CD14-positive monocyte (primary cell): Measurements from ENCODE around the gene DBX2. TPM values are rescaled to one million over a fixed set of nuclear protein-coding genes. Genes with fewer than 3 reads are reported as not detected.
"Not testable (repeated sequence)": the region's sequence is repeated elsewhere in the genome, so short reads cannot be mapped to it uniquely, and the experiment has no call there.

Experiments used
- DNase-seq, 3 donors: peaks; one replicate each; pipeline ENCODE4 v3.0.0-alpha.2; 2011 to 2022
- H2AFZ ChIP-seq: 2 replicates; pipeline ENCODE4 v1.6.0; 2012; ENCODE audit warnings: mild to moderate bottlenecking, low read depth, low read length, inconsistent platforms; ENCODE audit not compliant: insufficient read depth, poor library complexity, severe bottlenecking
- H3K27ac ChIP-seq, 2 donors: 1 replicate in 1 of 2; 2 replicates in 1 of 2; pipeline ENCODE4 v1.5.1; 2012 to 2013; ENCODE audit warnings: low read length in 2 of 2, control low read depth in 1 of 2, inconsistent platforms in 1 of 2, low read depth in 1 of 2, mild to moderate bottlenecking in 1 of 2
- H3K27me3 ChIP-seq, 2 donors: one replicate each; pipeline versions ENCODE4 v1.6.0 to v1.6.1; 2011 to 2013; ENCODE audit warnings: low read length in 2 of 2; ENCODE audit not compliant: control insufficient read depth in 2 of 2, insufficient read depth in 2 of 2
- H3K36me3 ChIP-seq, 2 donors: replicated peaks in 1 of 2; 1 replicate in 1 of 2; 2 replicates in 1 of 2; pipeline versions ENCODE4 v1.5.1 to v1.6.1; 2012 to 2013; ENCODE audit warnings: low read length in 2 of 2, control low read depth in 1 of 2, inconsistent platforms in 1 of 2, mild to moderate bottlenecking in 1 of 2; ENCODE audit not compliant: insufficient read depth in 2 of 2, control insufficient read depth in 1 of 2
- H3K4me1 ChIP-seq, 2 donors: 1 replicate in 1 of 2; 2 replicates in 1 of 2; pipeline versions ENCODE4 v1.5.1 to v1.6.1; 2012 to 2013; ENCODE audit warnings: low read length in 2 of 2, control low read depth in 1 of 2, inconsistent platforms in 1 of 2, mild to moderate bottlenecking in 1 of 2, moderate library complexity in 1 of 2; ENCODE audit not compliant: insufficient read depth in 2 of 2, control insufficient read depth in 1 of 2
- H3K4me2 ChIP-seq: replicated peaks from 2 replicates; pipeline ENCODE3; 2012; ENCODE audit warnings: low read length, moderate library complexity, mild to moderate bottlenecking; ENCODE audit not compliant: poor library complexity, severe bottlenecking; ENCODE audit errors: extremely low read depth
- H3K4me3 ChIP-seq, 3 experiments: fragments of 200-600 bp in 1 of 3; sonication (generic) in 1 of 3; replicated peaks in 1 of 3; 1 replicate in 2 of 3; 2 replicates in 1 of 3; pipeline ENCODE4 v1.5.1; 2011 to 2013; ENCODE audit warnings: low read length in 3 of 3, mild to moderate bottlenecking in 3 of 3, control low read depth in 2 of 3, low read depth in 2 of 3, inconsistent platforms in 1 of 3, moderate library complexity in 1 of 3
- H3K79me2 ChIP-seq: 2 replicates; pipeline ENCODE4 v1.6.0; 2012; ENCODE audit warnings: mild to moderate bottlenecking, control low read depth, inconsistent platforms, low read length, moderate library complexity; ENCODE audit not compliant: insufficient read depth
- H3K9ac ChIP-seq: 2 replicates; pipeline ENCODE4 v1.6.0; 2017; ENCODE audit warnings: low read length, mild to moderate bottlenecking; ENCODE audit not compliant: insufficient read depth, poor library complexity, severe bottlenecking
- H3K9me3 ChIP-seq, 2 donors: replicated peaks in 1 of 2; 1 replicate in 1 of 2; 2 replicates in 1 of 2; pipeline versions ENCODE4 v1.5.1 to v1.6.1; 2012 to 2013; ENCODE audit warnings: low read length in 2 of 2, control low read depth in 1 of 2; ENCODE audit not compliant: control insufficient read depth in 1 of 2, insufficient read depth in 1 of 2
- H4K20me1 ChIP-seq: 2 replicates; pipeline ENCODE4 v1.6.0; 2012; ENCODE audit warnings: mild to moderate bottlenecking, low read length, control low read depth, moderate library complexity; ENCODE audit not compliant: insufficient read depth
- H3K27ac Mint-ChIP-seq, 7 donors: one replicate each; pipeline ENCODE4 v1.8.0; 2020; ENCODE audit warnings: mild to moderate bottlenecking in 7 of 7, mixed read lengths in 7 of 7, moderate library complexity in 6 of 7, inconsistent platforms in 2 of 7
- H3K27me3 Mint-ChIP-seq, 3 donors: one replicate each; pipeline ENCODE4 v1.8.0; 2021 to 2022; ENCODE audit warnings: low read depth in 3 of 3, mild to moderate bottlenecking in 3 of 3, mixed read lengths in 3 of 3, moderate library complexity in 3 of 3, inconsistent platforms in 1 of 3
- H3K36me3 Mint-ChIP-seq, 2 donors: one replicate each; pipeline ENCODE4 v1.8.0; 2020; ENCODE audit warnings: mixed read lengths in 2 of 2, inconsistent platforms in 1 of 2, mild to moderate bottlenecking in 1 of 2
- H3K4me1 Mint-ChIP-seq: one replicate; pipeline ENCODE4 v1.8.0; 2020; ENCODE audit warnings: mild to moderate bottlenecking, mixed read lengths
- H3K4me3 Mint-ChIP-seq, 2 donors: one replicate each; pipeline ENCODE4 v1.8.0; 2020; ENCODE audit warnings: mild to moderate bottlenecking in 2 of 2, mixed read lengths in 2 of 2, moderate library complexity in 1 of 2
- H3K9me3 Mint-ChIP-seq, 7 donors: one replicate each; pipeline ENCODE4 v1.8.0; 2020 to 2022; ENCODE audit warnings: mixed read lengths in 7 of 7, mild to moderate bottlenecking in 6 of 7, moderate library complexity in 6 of 7, inconsistent platforms in 2 of 7
- CTCF ChIP-seq: fragments of 200-600 bp; IDR thresholded peaks from one replicate; pipeline ENCODE4 v1.8.0; 2022; ENCODE audit warnings: antibody characterized with exemption, mild to moderate bottlenecking
- WGBS: methylation state at CpG from one replicate; pipeline ENCODE4 v1.1.5; 2013; ENCODE audit warnings: missing lambda C conversion rate; ENCODE audit not compliant: insufficient coverage; 5-methylcytosine and 5-hydroxymethylcytosine counted together
- intact Hi-C, 2 donors: fragments of 100-400 bp; cut with micrococcal nuclease; formaldehyde crosslinking; loops; one replicate each; pipeline versions ENCODE4 v1.15.0 to v1.15.1; 2023
- polyA plus RNA-seq, 3 donors: library from polyadenylated mRNA; depleted of rRNA in 1 of 3; unstranded in 2 of 3; stranded (reverse) in 1 of 3; fragments of 300-500 nt in 2 of 3; fragments of >200 nt in 1 of 3; fragmentation: Illumina TruSeq in 2 of 3; gene quantifications; 1 replicate in 2 of 3; 2 replicates in 1 of 3; pipeline ENCODE4 v1.2.3, GENCODE V29; 2012 to 2021

DBX2 gene
- polyA plus RNA-seq, 3 donors, result not detected

GRCh38 chr12:44999355-44999754 lies 51.5 kb downstream of the DBX2 start:
- no peaks in the 10 kb centered on the region for H3K27me3 Mint-ChIP-seq
- Histone ChIP-seq H3K27ac (no peak overlapping the region), H3K36me3 (no peaks in the 10 kb centered on the region), H3K79me2 (no peaks in the 10 kb centered on the region), H3K9me3 (peaks cover 0 to 8% of the 10 kb centered on the region in 2 donors), H3K4me3 (no peak overlapping the region), H2AFZ (no peak overlapping the region), H3K4me2 (no peak overlapping the region), H3K4me1 (no peaks in the 10 kb centered on the region), H4K20me1 (no peaks in the 10 kb centered on the region), H3K9ac (no peak overlapping the region), H3K27me3 (no peaks in the 10 kb centered on the region)
- no peaks in the 10 kb centered on the region for H3K36me3 Mint-ChIP-seq
- H3K4me3 Mint-ChIP-seq, result no peak overlapping the region
- intact Hi-C loops, result no loop called here
- TF ChIP-seq CTCF, result no peak
- no peak overlapping the region for H3K27ac Mint-ChIP-seq
- H3K9me3 Mint-ChIP-seq, result peaks cover 3 to 9% (median 5%) of the 10 kb centered on the region in 7 donors
- H3K4me1 Mint-ChIP-seq, result no peaks in the 10 kb centered on the region
- no peak for DNase-seq

GRCh38 chr12:44993161-44993560 lies 57.7 kb downstream of the DBX2 start:
- intact Hi-C loops, result no loop called here
- no peak for DNase-seq
- no CpG with 5 or more reads among the region's 1 CpG for WGBS
- Histone ChIP-seq H3K36me3 (no peaks in the 10 kb centered on the region), H3K9ac (no peak overlapping the region), H3K4me1 (no peaks in the 10 kb centered on the region), H3K4me2 (no peak overlapping the region), H3K27me3 (no peaks in the 10 kb centered on the region), H3K27ac (no peak overlapping the region), H4K20me1 (no peaks in the 10 kb centered on the region), H2AFZ (no peak overlapping the region), H3K9me3 (no peaks in the 10 kb centered on the region), H3K4me3 (no peak overlapping the region), H3K79me2 (no peaks in the 10 kb centered on the region)
- Mint-ChIP-seq H3K4me3 (no peak overlapping the region), H3K9me3 (peaks cover 0 to 4% (median 3%) of the 10 kb centered on the region in 7 donors), H3K36me3 (no peaks in the 10 kb centered on the region), H3K4me1 (no peaks in the 10 kb centered on the region), H3K27ac (no peak overlapping the region), H3K27me3 (peaks cover 0 to 1% (median 0%) of the 10 kb centered on the region in 3 donors)
- no peak for TF ChIP-seq CTCF

- H3K4me1 Mint-ChIP-seq, H3K4me2 ChIP-seq, DNase-seq, H3K9ac ChIP-seq, H2AFZ ChIP-seq, H3K27ac ChIP-seq, H3K27me3 ChIP-seq, H3K4me1 ChIP-seq, H3K27ac Mint-ChIP-seq, H3K9me3 ChIP-seq, H3K4me3 ChIP-seq, H3K27me3 Mint-ChIP-seq, H4K20me1 ChIP-seq, H3K36me3 Mint-ChIP-seq, H3K4me3 Mint-ChIP-seq, H3K36me3 ChIP-seq, H3K9me3 Mint-ChIP-seq, H3K79me2 ChIP-seq, intact Hi-C loops: not testable (repeated sequence)
- 90% methylated on average over 2 of the region's 10 CpGs for WGBS
These were observed 66.0 kb downstream of the DBX2 start for GRCh38 chr12:44984863-44985262.
